HTR-8/SVneo (cell line): ENCODE results near the gene PSTPIP2.
"Not testable (repeated sequence)": the region's sequence is repeated elsewhere in the genome, so short reads cannot be mapped to it uniquely, and the experiment has no call there.

Experiments
- DNase-seq: peaks from one replicate; pipeline ENCODE4 v3.0.0; 2011; ENCODE audit warnings: low spot score, mixed read lengths; ENCODE audit not compliant: insufficient read length
- FAIRE-seq: peaks from 2 replicates; lab custom pipeline; 2011; peaks lifted over from hg19 to GRCh38; lab: Jason Lieb, UNC

The PSTPIP2 gene

GRCh38 chr18:46070815-46071652 is 1.0 kb downstream of the PSTPIP2 start:
- DNase-seq (no peak), FAIRE-seq (no peak)

- DNase-seq (no peak), FAIRE-seq (no peak)
These were observed 1.8 kb downstream of the PSTPIP2 start for GRCh38 chr18:46070232-46070631.

DNA sequence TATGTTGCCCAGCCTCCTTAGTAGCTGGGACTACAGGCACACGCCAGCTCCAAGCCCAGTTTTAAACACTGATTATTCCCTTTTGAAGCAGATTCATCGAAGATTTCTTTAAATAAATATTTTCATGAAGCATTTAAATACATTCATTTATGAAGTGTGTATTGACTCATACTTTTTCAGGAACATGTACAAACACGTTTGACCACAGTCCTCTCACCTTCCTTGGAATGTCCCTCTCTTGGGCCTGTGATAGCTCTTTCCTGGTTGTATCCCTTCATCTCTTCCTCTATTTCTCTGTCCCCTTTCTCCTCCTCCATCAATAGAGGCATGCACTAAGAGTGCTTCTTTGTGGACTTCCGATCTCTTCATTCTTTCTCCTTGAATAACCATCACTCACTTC is 2.5 kb downstream of the PSTPIP2 start:
- FAIRE-seq (no peak), DNase-seq (no peak)

DNA sequence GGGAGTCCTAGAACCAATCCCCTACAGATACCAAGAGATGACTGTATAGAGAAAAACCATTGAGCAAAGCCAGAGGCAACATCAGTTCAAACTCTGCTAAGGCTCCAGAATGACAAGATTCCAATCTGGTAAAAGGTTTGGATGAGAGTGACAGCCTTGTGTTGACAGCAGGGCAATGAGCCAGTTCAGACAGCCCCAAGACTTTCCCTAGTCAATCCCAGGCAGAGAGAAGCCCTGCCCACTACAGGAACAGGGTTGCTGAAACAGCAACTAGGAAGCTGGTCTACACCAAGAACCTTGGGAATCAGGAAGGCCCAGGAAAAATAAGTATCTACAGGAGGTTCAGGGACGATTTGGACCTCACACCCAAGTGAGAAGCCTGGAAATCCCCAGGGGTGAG is 3.3 kb downstream of the PSTPIP2 start:
- FAIRE-seq (no peak), DNase-seq (no peak)

DNA sequence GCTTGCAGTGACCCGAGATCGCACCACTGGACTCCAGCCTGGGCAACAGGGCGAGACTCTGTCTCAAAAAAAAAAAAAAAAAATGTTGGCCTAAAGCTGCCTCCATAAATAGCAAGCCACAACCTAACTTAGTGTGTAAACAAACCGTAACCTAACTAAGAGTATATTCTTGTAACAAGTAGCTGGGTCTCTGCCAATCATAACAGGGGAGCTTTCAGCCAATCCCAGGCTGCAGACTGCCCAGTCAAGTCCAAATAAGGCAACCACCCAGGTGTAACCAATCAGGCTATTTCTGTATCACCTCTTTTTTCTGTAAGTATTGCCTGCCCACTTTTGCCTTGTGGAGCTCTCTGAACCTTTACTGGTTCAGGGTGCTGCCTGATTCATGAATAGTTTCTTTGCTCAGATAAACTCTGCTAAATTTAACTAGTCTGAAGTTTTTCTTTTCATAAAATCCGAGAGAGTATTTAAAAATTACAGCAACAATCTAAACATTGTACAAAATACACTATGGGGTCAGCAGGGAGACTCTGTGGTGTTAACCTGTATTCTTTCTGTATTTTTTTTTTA is 4.5 kb downstream of the PSTPIP2 start:
- FAIRE-seq (no peak), DNase-seq (no peak)

DNA sequence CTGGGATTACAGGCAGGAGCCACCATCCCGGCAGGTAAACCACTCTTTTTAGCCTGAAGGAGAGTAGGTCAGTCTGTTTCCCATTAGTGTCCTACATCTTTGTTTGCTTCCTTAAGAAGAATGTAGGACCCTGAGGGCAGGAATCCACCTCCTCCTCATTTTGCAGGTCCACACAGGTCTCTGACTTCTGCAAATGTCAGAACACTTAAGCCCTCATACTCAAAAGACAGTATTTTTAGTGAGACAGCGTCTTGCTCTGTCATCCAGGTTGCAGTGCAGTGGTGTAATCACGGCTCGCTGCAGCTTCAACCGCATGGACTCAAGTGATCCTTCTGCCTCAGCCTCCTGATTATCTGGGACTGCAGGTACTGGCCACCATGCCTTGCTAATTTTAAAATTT is 9.3 kb downstream of the PSTPIP2 start:
- no peak for FAIRE-seq

GRCh38 chr18:46061796-46062195 is 10.3 kb downstream of the PSTPIP2 start:
- no peak for FAIRE-seq
- no peak for DNase-seq

More for the DNA sequence above, 9.3 kb downstream of the PSTPIP2 start:
- no peak for DNase-seq

GRCh38 chr18:46061387-46061786 is 10.7 kb downstream of the PSTPIP2 start:
- DNase-seq (no peak), FAIRE-seq (no peak)

DNA sequence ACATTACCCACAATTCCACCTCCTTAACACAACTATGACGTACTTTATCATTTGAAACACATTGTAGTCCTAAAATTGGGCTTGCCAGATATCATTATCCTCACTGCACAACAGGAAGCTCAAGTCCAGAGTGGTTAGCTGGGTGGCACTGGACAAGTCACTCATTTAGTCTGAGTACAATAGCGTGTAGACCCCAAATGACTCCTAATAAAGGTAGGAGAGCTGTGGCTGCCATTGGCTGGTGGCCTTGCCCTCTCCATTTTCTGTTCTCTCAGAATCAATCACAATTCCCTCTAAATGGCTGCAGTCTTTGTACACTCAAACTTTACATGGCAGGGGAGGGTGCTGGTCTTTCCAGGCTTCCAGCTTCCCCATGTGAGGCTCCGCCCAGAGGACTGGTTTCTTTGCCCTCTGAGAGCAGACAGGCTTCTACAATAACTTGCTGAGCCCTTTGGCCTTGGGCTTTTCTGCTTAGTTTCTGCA is 11.7 kb downstream of the PSTPIP2 start:
- DNase-seq: no peak
- FAIRE-seq: no peak

GRCh38 chr18:46055838-46056230 is 16.2 kb downstream of the PSTPIP2 start:
- no peak for FAIRE-seq

DNA sequence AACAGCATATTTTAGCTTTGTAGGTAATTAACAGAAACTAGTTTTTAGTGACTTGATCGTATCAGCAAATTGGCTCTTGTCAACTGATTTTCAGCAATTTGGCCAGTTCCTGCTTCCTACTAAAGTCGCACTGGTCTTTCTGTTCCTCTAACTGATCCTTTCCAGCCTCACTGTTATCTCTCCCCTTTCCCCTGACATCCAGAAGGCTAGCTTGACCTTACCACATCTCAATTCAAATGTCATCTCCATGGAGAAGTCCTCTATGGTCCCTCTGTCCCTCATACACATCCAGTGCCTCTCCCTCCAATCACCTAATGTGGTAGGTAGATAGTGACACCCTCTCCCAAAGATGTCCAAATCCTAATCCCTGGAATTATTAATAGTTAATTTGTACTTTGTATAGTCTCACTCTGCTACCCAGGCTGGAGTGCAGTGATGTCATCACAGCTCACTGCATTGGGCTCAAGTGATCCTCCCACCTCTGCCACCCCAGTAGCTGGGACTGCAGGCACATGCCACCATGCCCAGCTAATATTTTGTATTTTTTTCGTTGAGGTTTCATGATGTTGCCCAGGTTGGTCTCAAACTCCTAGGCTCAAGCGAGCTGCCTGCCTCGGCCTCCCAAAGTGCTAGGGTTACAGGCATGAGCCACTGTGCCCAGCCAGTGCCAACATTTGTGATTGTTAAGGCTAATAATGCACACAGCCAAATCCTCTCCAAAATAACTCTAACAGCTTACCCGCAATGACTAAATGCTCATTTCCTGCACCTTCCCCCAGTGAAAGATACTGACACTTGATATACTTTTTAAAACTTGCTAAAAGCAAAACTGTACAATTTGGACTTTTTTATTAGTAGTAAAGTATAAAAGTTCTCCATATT is 16.9 kb downstream of the PSTPIP2 start:
- no peak for FAIRE-seq

More at GRCh38 chr18:46055838-46056230, 16.2 kb downstream of the PSTPIP2 start:
- no peak for DNase-seq

DNA sequence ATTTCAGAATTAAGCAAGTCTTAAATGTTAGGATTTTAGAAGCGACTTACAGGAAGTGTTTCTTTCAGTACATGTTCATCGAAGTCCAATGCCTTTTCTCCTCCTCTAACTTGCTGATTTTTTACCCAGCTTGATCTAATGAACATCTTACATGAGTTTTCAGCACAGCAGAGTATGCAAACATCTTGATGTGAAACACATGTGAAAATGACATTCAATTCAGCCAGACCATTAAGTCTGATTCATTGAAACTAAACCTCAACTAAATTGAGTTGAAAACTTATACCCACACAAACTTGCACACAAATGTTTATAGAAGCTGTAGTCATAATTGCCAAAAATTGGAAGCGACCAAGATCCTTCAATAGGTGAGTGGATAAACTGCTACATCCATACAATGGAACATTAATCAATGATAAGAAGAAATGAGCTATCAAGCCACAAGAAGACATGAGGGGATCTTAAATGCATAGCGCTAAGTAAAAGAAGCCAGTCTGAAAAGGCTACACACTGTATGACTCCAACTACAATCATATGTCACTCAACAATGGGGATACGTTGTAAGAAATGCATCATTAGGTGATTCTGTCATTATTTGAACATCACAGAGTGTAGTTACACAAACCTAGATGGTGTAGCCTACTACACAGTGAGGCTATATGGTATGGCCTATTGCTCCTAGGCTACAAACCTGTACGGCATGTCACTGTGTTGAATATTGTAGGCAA is 18.5 kb downstream of the PSTPIP2 start:
- no peak for DNase-seq
- no peak for FAIRE-seq

More for the DNA sequence above, 16.9 kb downstream of the PSTPIP2 start:
- DNase-seq: no peak

DNA sequence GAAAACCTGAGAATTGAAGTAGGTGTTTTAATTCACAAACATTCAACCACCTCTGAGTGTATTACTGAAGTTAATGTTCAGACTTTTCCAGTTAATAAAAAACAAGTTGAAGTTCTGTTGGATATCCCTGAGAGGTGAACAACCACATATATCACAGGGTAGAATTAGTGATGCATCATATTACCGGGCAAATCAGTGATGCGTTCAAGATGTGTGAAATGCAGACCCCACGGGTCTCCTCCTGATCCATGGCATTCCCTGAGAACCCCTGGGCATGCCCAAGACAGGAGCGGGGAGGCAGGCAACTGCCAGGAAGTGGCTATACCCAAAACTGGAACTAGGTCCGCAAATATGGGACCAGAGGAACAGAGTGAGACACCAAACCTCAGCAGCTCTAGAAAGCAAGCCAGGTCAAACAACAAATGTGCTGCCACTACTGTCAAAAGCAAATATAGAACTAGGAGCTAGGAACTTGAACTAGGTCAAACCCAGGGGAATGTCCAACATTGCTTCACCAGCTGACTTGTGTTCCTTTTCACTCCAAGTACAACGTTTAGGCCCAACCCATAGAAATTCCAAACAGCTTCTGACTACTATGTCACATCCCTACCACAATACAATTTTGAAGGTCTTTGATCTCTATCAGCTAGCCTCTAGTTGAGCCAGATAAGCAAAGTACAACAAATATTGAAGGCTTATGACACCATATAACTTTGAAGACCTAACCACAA is 20.2 kb downstream of the PSTPIP2 start:
- FAIRE-seq: no peak
- DNase-seq: no peak

- no peak for FAIRE-seq
- DNase-seq: no peak
These were observed 21.8 kb downstream of the PSTPIP2 start for GRCh38 chr18:46050268-46050667.

- DNase-seq: no peak
- FAIRE-seq: no peak
These were observed 23.4 kb downstream of the PSTPIP2 start for GRCh38 chr18:46048641-46049040.

GRCh38 chr18:46047369-46047768 is 24.7 kb downstream of the PSTPIP2 start:
- not testable (repeated sequence) for DNase-seq, FAIRE-seq

GRCh38 chr18:46046688-46047087 is 25.4 kb downstream of the PSTPIP2 start:
- no peak for DNase-seq
- FAIRE-seq: no peak

GRCh38 chr18:46046126-46046525 is 25.9 kb downstream of the PSTPIP2 start:
- FAIRE-seq (no peak), DNase-seq (no peak)

GRCh38 chr18:46042571-46043123 is 29.4 kb downstream of the PSTPIP2 start:
- FAIRE-seq (no peak), DNase-seq (no peak)
